Endothelial cell of umbilical vein (primary cell): ENCODE results near the gene KCNMA1. TPM values are rescaled to one million over a fixed set of nuclear protein-coding genes. Genes with fewer than 3 reads are reported as not detected.

Experiments
- BruUV-seq: library from RNA; stranded (reverse); fragments of 400-500 nt; replicated peaks from 2 replicates; lab custom pipeline; 2021; lab: Mats Ljungman, UMichigan
- CTCF ChIA-PET: fragments of 300-600, 350-600 bp; sonication (Branson Sonifier 250); formaldehyde crosslinking; loops from one replicate; lab custom pipeline; 2021; ENCODE audit warnings: antibody characterized with exemption, inconsistent platforms; lab: Charles Lee
- POLR2A ChIA-PET: fragments of 300-600, 350-600 bp; sonication (Branson Sonifier 250); formaldehyde crosslinking; loops from one replicate; lab custom pipeline; 2021; ENCODE audit warnings: antibody characterized with exemption, inconsistent platforms; lab: Charles Lee
- DNase-seq: peaks from one replicate; pipeline ENCODE4 v3.0.0-alpha.2; 2011; ENCODE audit warnings: low read depth, low spot score
- FAIRE-seq: peaks from 2 replicates; lab custom pipeline; 2011; peaks lifted over from hg19 to GRCh38; lab: Jason Lieb, UNC
- H2AFZ ChIP-seq: 2 replicates; pipeline ENCODE4 v1.6.0; 2012; ENCODE audit warnings: low read depth, low read length, control low read depth, inconsistent platforms
- H3K27ac ChIP-seq: 2 replicates; pipeline ENCODE4 v1.5.1; 2011; ENCODE audit warnings: low read depth, mild to moderate bottlenecking, control low read depth, low read length, moderate library complexity; ENCODE audit not compliant: insufficient read depth
- H3K27me3 ChIP-seq, 2 experiments: 2 replicates each; pipeline versions ENCODE4 v1.6.0 to v1.6.1; 2011; ENCODE audit warnings: low read length in 2 of 2, mixed read lengths in 1 of 2; ENCODE audit not compliant: control insufficient read depth in 2 of 2, insufficient read depth in 2 of 2
- H3K36me3 ChIP-seq, 2 experiments: 2 replicates in 1 of 2; 3 replicates in 1 of 2; pipeline ENCODE4 v1.5.1; 2011; ENCODE audit warnings: low read length in 2 of 2, mild to moderate bottlenecking in 1 of 2, moderate library complexity in 1 of 2; ENCODE audit not compliant: control insufficient read depth in 2 of 2, insufficient read depth in 2 of 2; ENCODE audit errors: extremely low read depth in 1 of 2
- H3K4me1 ChIP-seq: 3 replicates; pipeline ENCODE4 v1.5.1; 2011; ENCODE audit warnings: mild to moderate bottlenecking, low read length; ENCODE audit not compliant: control insufficient read depth, insufficient read depth; ENCODE audit errors: extremely low read depth
- H3K4me2 ChIP-seq: 2 replicates; pipeline ENCODE4 v1.6.1; 2011; ENCODE audit warnings: low read length, control low read depth, mixed read lengths; ENCODE audit not compliant: insufficient read depth
- H3K4me3 ChIP-seq, 3 experiments: fragments of 200-600 bp in 1 of 3; sonication (generic), shearing (Covaris generic) in 1 of 3; replicated peaks in 1 of 3; 2 replicates each; pipeline ENCODE4 v1.5.1; 2011 to 2016; ENCODE audit warnings: control low read depth in 3 of 3, low read length in 3 of 3, mild to moderate bottlenecking in 2 of 3, inconsistent platforms in 1 of 3, low read depth in 1 of 3, moderate library complexity in 1 of 3; ENCODE audit not compliant: insufficient read depth in 1 of 3
- H3K79me2 ChIP-seq: 2 replicates; pipeline ENCODE4 v1.6.0; 2012; ENCODE audit warnings: low read length, inconsistent platforms; ENCODE audit not compliant: control insufficient read depth, insufficient read depth
- H3K9ac ChIP-seq: replicated peaks from 2 replicates; pipeline ENCODE3; 2011; ENCODE audit warnings: low read length, control low read depth; ENCODE audit not compliant: insufficient read depth; ENCODE audit errors: extremely low read depth
- H3K9me1 ChIP-seq: replicated peaks from 3 replicates; pipeline ENCODE4 v1.6.0; 2011; ENCODE audit warnings: mild to moderate bottlenecking, low read length; ENCODE audit not compliant: control insufficient read depth, insufficient read depth; ENCODE audit errors: extremely low read depth
- H3K9me3 ChIP-seq: replicated peaks from 2 replicates; pipeline ENCODE4 v1.5.1; 2012; ENCODE audit warnings: low read length, inconsistent platforms; ENCODE audit not compliant: control insufficient read depth, insufficient read depth
- H4K20me1 ChIP-seq: replicated peaks from 2 replicates; pipeline ENCODE3; 2011; ENCODE audit warnings: mild to moderate bottlenecking, low read length; ENCODE audit not compliant: control insufficient read depth, insufficient read depth; ENCODE audit errors: extremely low read depth
- CTCF ChIP-seq, 2 donors: IDR thresholded peaks; 1 replicate in 1 of 2; 2 replicates in 1 of 2; pipeline ENCODE4 v1.5.1; 2011; ENCODE audit warnings: low read length in 2 of 2, mild to moderate bottlenecking in 2 of 2, moderate library complexity in 2 of 2, control low read depth in 1 of 2, inconsistent platforms in 1 of 2, low read depth in 1 of 2; ENCODE audit not compliant: insufficient read depth in 1 of 2; ENCODE audit errors: extremely low read depth in 1 of 2
- EZH2 ChIP-seq: IDR thresholded peaks from 2 replicates; pipeline ENCODE4 v1.6.1; 2012; ENCODE audit warnings: borderline replicate concordance, low read depth, mild to moderate bottlenecking, moderate library complexity, low read length, inconsistent platforms; ENCODE audit not compliant: severe bottlenecking
- FOS ChIP-seq: IDR thresholded peaks from 2 replicates; pipeline ENCODE4 v1.6.1; 2011; ENCODE audit warnings: mild to moderate bottlenecking, low read length, moderate library complexity, borderline replicate concordance; ENCODE audit not compliant: insufficient read depth
- GATA2 ChIP-seq: IDR thresholded peaks from 2 replicates; pipeline ENCODE4 v1.7.0; 2011; ENCODE audit warnings: low read depth, mild to moderate bottlenecking, moderate library complexity, mixed read lengths, low read length; ENCODE audit not compliant: insufficient read length, insufficient read depth
- JUN ChIP-seq: IDR thresholded peaks from 2 replicates; pipeline ENCODE4 v1.6.1; 2011; ENCODE audit warnings: borderline replicate concordance, low read depth; ENCODE audit not compliant: insufficient read length, insufficient read depth
- MAX ChIP-seq: IDR thresholded peaks from 2 replicates; pipeline ENCODE4 v1.6.1; 2011; ENCODE audit not compliant: insufficient read depth, insufficient read length
- MYC ChIP-seq: IDR thresholded peaks from one replicate; pipeline ENCODE4 v1.6.1; 2011; ENCODE audit warnings: mild to moderate bottlenecking, low read depth, low read length
- POLR2A ChIP-seq: IDR thresholded peaks from 2 replicates; pipeline ENCODE4 v1.6.1; 2012; ENCODE audit warnings: low read depth, mild to moderate bottlenecking, control low read depth, low read length
- POLR2AphosphoS5 ChIP-seq: IDR thresholded peaks from 2 replicates; pipeline ENCODE4 v1.6.1; 2012; ENCODE audit warnings: low read depth, mild to moderate bottlenecking, control low read depth, low read length, moderate library complexity; ENCODE audit not compliant: insufficient read depth
- dilution Hi-C: fragments of 300-500 bp; cut with MboI; formaldehyde crosslinking; loops from one replicate; pipeline ENCODE4 v1.15.0; 2019; ENCODE audit warnings: low sequenced_read_pairs; ENCODE audit not compliant: extremely low pct_ligation_motif_present
- intact Hi-C: fragments of 100-400 bp; cut with micrococcal nuclease; formaldehyde crosslinking; loops from one replicate; pipeline ENCODE4 v1.10.0; 2022
- polyA plus RNA-seq, 4 experiments: library from polyadenylated mRNA; depleted of rRNA in 3 of 4; stranded (reverse) in 3 of 4; unstranded in 1 of 4; fragments of >200 nt; gene quantifications; 2 replicates each; pipeline versions ENCODE4 v1.2.1 to v1.2.3, GENCODE V29; 2011 to 2012; ENCODE audit warnings: missing spikeins in 1 of 4
- total RNA-seq: library from RNA; stranded (reverse); gene quantifications from 2 replicates; pipeline ENCODE4 v1.2.3, GENCODE V29; 2021

KCNMA1 gene
- total and polyA plus RNA-seq, 2 donors (not counting 3 experiments of a cell fraction or from before 2014, with no cell fraction given): 0.10 to 0.82 TPM

- no peaks in the 10 kb centered on the region for H3K36me3 ChIP-seq
- H3K27ac ChIP-seq: no peak overlapping the region
- H2AFZ ChIP-seq: no peak overlapping the region
- H3K4me2 ChIP-seq: no peak overlapping the region
- ChIA-PET POLR2A (no interaction called here), CTCF (no interaction called here)
- dilution Hi-C loops (no loop called here), intact Hi-C loops (no loop called here)
- no peak overlapping the region for H3K9ac ChIP-seq
- no peak for DNase-seq
- no peaks in the 10 kb centered on the region for H4K20me1 ChIP-seq
- BruUV-seq: no TSS peak
- no peaks in the 10 kb centered on the region for H3K27me3 ChIP-seq
- H3K9me3 ChIP-seq: no peaks in the 10 kb centered on the region
- no peak for FAIRE-seq
- no peaks in the 10 kb centered on the region for H3K79me2 ChIP-seq
- H3K4me3 ChIP-seq: no peak overlapping the region
- no peaks in the 10 kb centered on the region for H3K9me1 ChIP-seq
- no peak for TF ChIP-seq GATA2
- no peak for TF ChIP-seq JUN
- TF ChIP-seq MAX: no peak
- TF ChIP-seq POLR2A: no peak
- no peak for TF ChIP-seq CTCF (IDR thresholded peaks at IDR 0.05; ENCODE audit: extremely low read depth in 1 of 2, insufficient read depth in 1 of 2, low read depth in 1 of 2, low read length in 2 of 2)
- no peak for TF ChIP-seq FOS
- no peak for TF ChIP-seq POLR2AphosphoS5
- no peak for TF ChIP-seq MYC
- TF ChIP-seq EZH2: no peak
- H3K4me1 ChIP-seq: no peaks in the 10 kb centered on the region
Observed at GRCh38 chr10:77135555-77135954, 502.1 kb downstream of the KCNMA1 start.
